MCF 10A (cell line): Measurements from ENCODE around the gene MARCHF2. TPM values are rescaled to one million over a fixed set of nuclear protein-coding genes. Genes with fewer than 3 reads are reported as not detected.

ENCODE experiments used
- BruUV-seq: library from RNA; stranded (reverse); fragments of 400-500 nt; replicated peaks from 2 replicates; lab custom pipeline; 2021; lab: Mats Ljungman, UMichigan
- CTCF ChIA-PET: fragments of 300-600 bp; sonication (Branson Sonifier 250); formaldehyde crosslinking; extraction: SDS; loops from one replicate; lab custom pipeline; 2021; ENCODE audit warnings: antibody characterized with exemption, inconsistent platforms; lab: Yijun Ruan, JAX
- POLR2A ChIA-PET: fragments of 300-600, 350-650 bp; sonication (Branson Sonifier 250); formaldehyde crosslinking; extraction: SDS; loops from one replicate; lab custom pipeline; 2020; ENCODE audit warnings: antibody characterized with exemption, inconsistent platforms; lab: Yijun Ruan, JAX
- DNase-seq: peaks from one replicate; pipeline ENCODE4 v3.0.0-alpha.2; 2018; ENCODE audit not compliant: unreplicated experiment
- H3K27ac Mint-ChIP-seq: one replicate; pipeline ENCODE4 v1.8.0; 2022; ENCODE audit warnings: mild to moderate bottlenecking, low read depth, mixed read lengths; ENCODE audit not compliant: unreplicated experiment
- H3K27me3 Mint-ChIP-seq: one replicate; pipeline ENCODE4 v1.8.0; 2022; ENCODE audit warnings: mixed read lengths; ENCODE audit not compliant: insufficient read depth, unreplicated experiment
- H3K36me3 Mint-ChIP-seq: one replicate; pipeline ENCODE4 v1.8.0; 2022; ENCODE audit warnings: mild to moderate bottlenecking, moderate library complexity, mixed read lengths; ENCODE audit not compliant: insufficient read depth, unreplicated experiment
- H3K4me1 Mint-ChIP-seq: one replicate; pipeline ENCODE4 v1.8.0; 2022; ENCODE audit warnings: mixed read lengths; ENCODE audit not compliant: insufficient read depth, unreplicated experiment
- H3K4me3 Mint-ChIP-seq: one replicate; pipeline ENCODE4 v1.8.0; 2022; ENCODE audit warnings: mild to moderate bottlenecking, moderate library complexity, mixed read lengths; ENCODE audit not compliant: unreplicated experiment
- H3K9me3 Mint-ChIP-seq: one replicate; pipeline ENCODE4 v1.8.0; 2022; ENCODE audit warnings: mixed read lengths; ENCODE audit not compliant: unreplicated experiment
- CTCF ChIP-seq: fragments of 200-600 bp; IDR thresholded peaks from one replicate; pipeline ENCODE4 v1.8.0; 2022; ENCODE audit warnings: antibody characterized with exemption, mild to moderate bottlenecking; ENCODE audit not compliant: unreplicated experiment
- intact Hi-C: fragments of 100-400 bp; cut with micrococcal nuclease; formaldehyde crosslinking; loops from 2 replicates; pipeline ENCODE4 v1.14.1; 2022
- total RNA-seq: library from RNA; stranded (reverse); gene quantifications from 2 replicates; pipeline ENCODE4 v1.2.3, GENCODE V29; 2022

MARCHF2 gene
- total RNA-seq, 1 experiment from 2014 or later = 8.3 TPM

GRCh38 chr19:8451885-8452284 is 38.8 kb downstream of the MARCHF2 start:
- ChIA-PET POLR2A (no interaction called here), CTCF (interaction anchor here (5.2 kb wide), 1 partner anchor 98 kb away, joined by 37 read pairs; no protein-coding TSS in a partner anchor)
- peaks cover 59% of the 10 kb centered on the region for H3K36me3 Mint-ChIP-seq
- peak; percentile 82 for DNase-seq
- no peak for TF ChIP-seq CTCF
- H3K9me3 Mint-ChIP-seq = no peaks in the 10 kb centered on the region
- no peak overlapping the region for H3K27ac Mint-ChIP-seq
- H3K27me3 Mint-ChIP-seq = no peaks in the 10 kb centered on the region
- peak overlapping the region; percentile 31 for H3K4me3 Mint-ChIP-seq
- peaks cover 41% of the 10 kb centered on the region for H3K4me1 Mint-ChIP-seq
- intact Hi-C loops = loop anchor here (10.0 kb wide), 1 partner anchor 97 kb away; no protein-coding TSS in a partner anchor
- no TSS peak for BruUV-seq

- POLR2A ChIA-PET = interaction anchor here (0.7 to 1.1 kb wide), 2 partner anchors 17 to 29 kb away, joined by 3 to 4 read pairs; no protein-coding TSS in a partner anchor
- H3K4me1 Mint-ChIP-seq = peaks cover 35% of the 10 kb centered on the region
- no peak overlapping the region for H3K4me3 Mint-ChIP-seq
- CTCF ChIA-PET = interaction anchor here (0.7 to 5.2 kb wide), 2 partner anchors 89 to 99 kb away, joined by 3 to 37 read pairs; partner anchors contain the start of gene ANGPTL4
- no peak for TF ChIP-seq CTCF
- intact Hi-C loops = loop anchor here (10.0 kb wide), 1 partner anchor 98 kb away; no protein-coding TSS in a partner anchor
- DNase-seq = no peak
- no TSS peak for BruUV-seq
- peaks cover 58% of the 10 kb centered on the region for H3K36me3 Mint-ChIP-seq
- H3K27ac Mint-ChIP-seq = no peak overlapping the region
- no peaks in the 10 kb centered on the region for H3K27me3 Mint-ChIP-seq
- no peaks in the 10 kb centered on the region for H3K9me3 Mint-ChIP-seq
Observed at GRCh38 chr19:8452446-8453123, 39.5 kb downstream of the MARCHF2 start.

DNA sequence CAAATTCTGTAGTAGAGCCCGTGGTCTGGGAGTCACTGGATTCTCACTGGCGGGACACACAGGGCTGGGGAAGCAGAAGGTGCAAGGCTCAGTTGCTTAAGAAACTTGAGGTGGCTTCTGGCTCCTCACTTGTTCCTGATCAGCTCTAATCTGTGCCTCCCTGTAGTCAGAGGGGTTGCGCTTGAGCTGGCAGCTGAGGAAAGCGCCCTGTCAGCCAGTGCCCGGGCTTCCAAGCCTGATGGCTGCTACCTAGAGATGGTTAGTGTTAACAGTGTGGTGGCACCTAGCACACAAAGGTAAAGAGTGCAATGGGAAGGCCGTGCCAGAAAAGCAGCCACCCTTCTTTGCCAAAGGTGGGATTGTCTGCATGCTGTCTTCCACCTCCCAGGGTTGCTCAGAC is 40.5 kb downstream of the MARCHF2 start:
- Mint-ChIP-seq H3K27me3 (no peaks in the 10 kb centered on the region), H3K4me3 (no peak overlapping the region), H3K4me1 (peaks cover 33% of the 10 kb centered on the region), H3K36me3 (peaks cover 60% of the 10 kb centered on the region), H3K27ac (peak overlapping the region; percentile 49), H3K9me3 (no peaks in the 10 kb centered on the region)
- no peak for TF ChIP-seq CTCF
- CTCF ChIA-PET = interaction anchor here (0.7 kb wide), 2 partner anchors 26 to 90 kb away, joined by 3 read pairs; partner anchors contain the start of gene ANGPTL4
- no peak for DNase-seq
- POLR2A ChIA-PET = interaction anchor here (1.1 kb wide), 1 partner anchor 28 kb away, joined by 4 read pairs; no protein-coding TSS in a partner anchor
- no TSS peak for BruUV-seq
- intact Hi-C loops = loop anchor here (10.0 kb wide), 1 partner anchor 99 kb away; no protein-coding TSS in a partner anchor

- CTCF ChIA-PET = no interaction called here
- peaks cover 64% of the 10 kb centered on the region for H3K36me3 Mint-ChIP-seq
- intact Hi-C loops = loop anchor here (10.0 kb wide), 1 partner anchor 99 kb away; no protein-coding TSS in a partner anchor
- H3K27me3 Mint-ChIP-seq = no peaks in the 10 kb centered on the region
- no peaks in the 10 kb centered on the region for H3K9me3 Mint-ChIP-seq
- no peak for TF ChIP-seq CTCF
- H3K4me1 Mint-ChIP-seq = peaks cover 33% of the 10 kb centered on the region
- H3K4me3 Mint-ChIP-seq = no peak overlapping the region
- POLR2A ChIA-PET = no interaction called here
- no peak for DNase-seq
- BruUV-seq = no TSS peak
- H3K27ac Mint-ChIP-seq = peak overlapping the region; percentile 49
Observed at GRCh38 chr19:8454218-8454617, 41.1 kb downstream of the MARCHF2 start.
